Stimulated activated CD8-positive, alpha-beta memory T cell treated with anti-CD3 and anti-CD28 coated beads, Interleukin-12 subunit alpha, Interleukin-12 subunit beta, amount 100 ng/mL, for 1 hour (primary cell): ENCODE data around the gene CNNM3.
"Not testable (repeated sequence)": the region's sequence is repeated elsewhere in the genome, so short reads cannot be mapped to it uniquely, and the experiment has no call there.

Experiments used
- DNase-seq: peaks from one replicate; pipeline ENCODE4 v3.0.0-alpha.2; 2020; ENCODE audit warnings: low read depth

CNNM3 gene

DNA sequence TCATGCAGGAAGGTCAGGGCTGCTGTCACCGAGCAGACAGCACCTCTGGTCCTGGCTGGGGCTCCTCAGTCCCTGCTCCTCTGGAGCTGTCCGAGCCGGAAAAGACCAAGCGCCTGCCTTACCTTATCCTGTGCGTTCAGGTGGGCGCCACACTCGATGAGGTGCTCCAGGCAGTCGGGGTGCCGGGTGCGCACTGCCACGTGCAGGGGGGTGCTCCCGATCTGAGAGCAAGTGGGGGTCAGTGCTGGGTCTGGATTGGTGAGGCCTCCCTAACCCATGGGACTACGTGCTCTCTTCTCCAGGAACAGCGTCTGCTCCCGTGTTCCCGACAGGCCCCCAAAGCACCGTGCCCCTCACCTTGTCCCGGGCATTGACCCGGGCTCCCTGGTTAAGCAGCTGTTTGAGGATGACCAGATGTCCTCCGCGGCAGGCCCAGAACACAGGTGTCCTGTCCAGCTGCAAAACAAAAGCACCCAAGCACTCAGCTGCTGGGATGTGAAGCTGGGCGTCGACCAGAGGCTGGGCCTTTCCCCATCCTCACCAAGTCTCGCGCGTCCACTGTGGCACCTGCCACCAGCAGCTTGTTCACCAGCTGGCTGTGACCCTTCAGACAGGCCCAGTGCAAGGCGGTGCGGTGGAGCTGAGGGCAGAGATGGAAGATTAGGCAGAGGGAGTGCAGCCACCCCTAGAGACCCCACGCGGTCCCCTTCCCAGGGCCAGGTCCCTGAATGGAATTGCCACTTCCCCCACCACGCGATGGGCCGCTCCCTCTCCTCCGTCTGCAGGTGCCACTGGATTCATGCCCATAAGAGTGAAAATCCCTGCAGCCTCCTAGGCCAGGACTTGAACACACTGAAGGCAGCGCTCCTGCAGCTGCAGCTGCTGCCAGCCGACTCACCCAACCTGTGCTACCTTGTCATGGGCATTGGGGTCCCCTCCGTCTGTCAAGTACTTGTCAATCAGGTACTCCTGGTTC lies 24.1 kb downstream of the CNNM3 start:
- no peak for DNase-seq

- no peak for DNase-seq
Measured at GRCh38 chr2:96841701-96842495, 25.8 kb downstream of the CNNM3 start.

- DNase-seq = no peak
Measured at GRCh38 chr2:96842600-96842999, 26.5 kb downstream of the CNNM3 start.

- DNase-seq = no peak
Measured at GRCh38 chr2:96843538-96844268, 27.6 kb downstream of the CNNM3 start, which contains the start of gene ANKRD23. Gene ANKRD23 (minus strand): TSS chr2:96844021. CDS start chr2:96843992, 29 bp downstream.

- DNase-seq = no peak
Measured at GRCh38 chr2:96844405-96844808, 28.3 kb downstream of the CNNM3 start.

- DNase-seq = no peak
Measured at GRCh38 chr2:96846825-96847224, 30.8 kb downstream of the CNNM3 start.

- DNase-seq = no peak
Measured at GRCh38 chr2:96847586-96847985, 31.5 kb downstream of the CNNM3 start.

GRCh38 chr2:96848264-96848663 lies 32.2 kb downstream of the CNNM3 start:
- DNase-seq = no peak

- DNase-seq = no peak
Measured at GRCh38 chr2:96852667-96853066, 36.6 kb downstream of the CNNM3 start.

DNA sequence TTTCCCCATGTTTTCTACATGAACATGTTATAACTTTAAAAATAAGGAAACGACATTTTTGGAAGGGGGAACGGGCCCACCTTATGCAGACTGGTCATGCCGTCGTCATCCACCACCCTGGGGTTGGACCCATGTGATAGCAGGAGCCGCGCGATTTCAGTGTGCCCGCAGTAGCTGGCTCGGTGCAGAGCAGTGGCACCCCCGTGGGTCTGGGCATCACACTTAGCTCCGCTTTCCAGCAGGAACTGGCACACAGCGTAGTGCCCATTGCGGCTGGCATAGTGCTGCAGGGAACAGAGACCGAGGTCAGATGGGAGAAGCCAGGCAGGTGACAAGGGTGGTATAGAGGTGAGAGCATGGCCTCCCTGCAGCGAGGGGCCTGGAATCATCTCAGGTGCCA lies 37.3 kb downstream of the CNNM3 start:
- DNase-seq = no peak

DNA sequence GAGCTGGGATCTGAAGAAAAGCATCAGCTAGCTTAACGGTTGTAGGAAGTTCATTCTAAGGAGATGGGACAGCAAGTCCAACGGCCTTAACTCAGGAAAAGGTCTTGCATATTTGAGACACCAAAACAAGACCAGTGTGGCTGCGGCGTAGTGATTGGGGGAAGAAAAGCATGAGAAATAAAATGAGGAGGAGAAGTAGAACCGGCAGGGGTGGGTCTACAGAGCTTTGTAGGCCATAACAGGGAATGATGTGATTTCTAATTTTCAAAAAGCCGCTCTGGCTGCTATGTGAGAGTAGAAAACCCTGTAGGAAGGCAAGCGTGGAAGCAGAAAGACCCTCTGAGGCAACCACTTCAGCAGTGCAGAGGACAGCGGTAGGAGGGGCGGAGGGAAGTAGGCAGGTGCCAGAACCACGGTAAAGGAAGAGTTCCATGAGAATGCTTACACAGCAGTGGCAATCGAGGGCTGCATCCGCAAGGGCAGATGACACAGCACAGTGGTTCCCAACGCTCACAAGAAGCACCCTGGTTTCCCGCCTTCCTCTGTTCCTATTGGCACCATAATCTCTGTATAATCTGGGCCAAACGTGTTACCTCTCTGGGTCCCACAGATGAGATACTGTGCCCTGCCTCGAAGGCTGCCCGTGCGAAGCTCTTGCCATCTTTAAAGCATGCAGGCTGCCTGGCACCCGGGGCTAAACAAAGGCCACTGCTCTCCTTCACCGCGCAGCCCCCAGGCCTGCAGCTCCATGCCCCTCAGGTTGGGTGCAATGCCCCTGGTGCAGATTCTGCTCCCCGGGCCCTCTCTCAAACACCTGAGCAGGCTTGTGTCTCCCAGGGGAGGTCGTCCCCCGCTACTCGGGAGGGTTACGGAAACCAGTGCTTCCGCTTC lies 41.0 kb downstream of the CNNM3 start:
- DNase-seq = no peak

DNA sequence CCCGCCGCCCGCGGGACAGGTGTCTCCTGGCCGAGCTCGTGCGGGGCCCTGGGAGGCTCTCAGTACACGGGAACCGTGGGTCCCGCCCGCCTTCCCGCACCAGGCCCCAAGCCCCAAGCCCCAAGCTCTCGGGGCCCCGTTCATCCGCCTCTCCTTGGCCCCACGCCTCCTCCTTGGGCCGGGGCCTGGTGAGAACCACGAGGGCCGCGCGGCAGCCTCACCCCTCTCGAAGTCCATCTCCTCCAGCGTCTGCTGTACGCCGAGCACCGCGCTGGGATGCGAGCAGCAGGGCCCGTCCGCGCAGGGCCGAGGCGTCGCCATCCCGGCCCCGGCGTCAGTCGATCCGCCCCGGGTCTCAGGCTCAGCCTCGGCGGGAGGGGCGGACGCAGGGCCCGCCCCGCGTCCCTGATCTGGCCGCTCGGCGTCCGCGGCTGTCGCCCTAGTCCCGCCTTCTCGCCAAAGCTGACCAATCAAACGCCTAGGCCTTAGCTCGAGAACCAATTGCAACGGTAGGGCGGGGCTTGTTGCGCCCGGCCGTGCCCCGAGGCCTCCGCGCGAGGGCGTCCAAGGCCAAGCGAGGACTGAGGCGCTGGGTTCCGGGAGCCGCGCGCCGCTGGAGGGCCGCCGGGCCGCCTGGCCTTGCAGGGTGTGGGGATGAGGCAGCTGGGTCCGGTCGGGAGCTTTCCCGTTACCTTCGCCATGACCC lies 41.8 kb downstream of the CNNM3 start, which contains the start of gene ANKRD39:
ANKRD39 (minus strand) TSS at position 350 of the 706 bp plus-strand sequence; CDS start at position 321, 29 bp downstream.
- peak; percentile 93 for DNase-seq

DNA sequence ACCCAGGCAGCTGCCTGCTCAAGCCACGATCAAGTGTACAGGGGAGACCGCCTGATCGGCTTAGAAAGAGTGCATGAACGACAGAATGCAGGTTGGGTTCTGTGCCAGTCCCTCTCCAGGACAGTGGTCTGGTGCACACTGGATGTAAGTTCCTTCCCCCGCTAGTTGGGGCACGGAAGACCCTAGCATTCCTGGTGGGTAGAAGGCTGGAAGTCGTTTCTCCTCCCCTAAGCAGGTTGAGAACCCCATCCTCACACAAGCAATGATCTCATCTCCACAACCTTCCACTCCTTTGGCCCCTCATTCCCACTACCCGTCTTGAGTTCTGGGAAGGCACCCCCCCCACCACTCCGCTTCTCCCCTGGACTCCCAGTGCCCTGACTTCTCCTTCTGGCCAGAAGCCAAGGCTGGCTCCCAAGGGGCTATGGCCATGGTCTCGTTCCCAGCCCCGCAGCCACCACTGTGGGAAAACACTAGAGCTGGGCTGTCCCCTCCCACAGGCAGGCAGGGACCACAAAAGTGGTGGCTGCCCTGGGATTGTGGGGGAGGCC lies 43.1 kb downstream of the CNNM3 start:
- no peak for DNase-seq

DNA sequence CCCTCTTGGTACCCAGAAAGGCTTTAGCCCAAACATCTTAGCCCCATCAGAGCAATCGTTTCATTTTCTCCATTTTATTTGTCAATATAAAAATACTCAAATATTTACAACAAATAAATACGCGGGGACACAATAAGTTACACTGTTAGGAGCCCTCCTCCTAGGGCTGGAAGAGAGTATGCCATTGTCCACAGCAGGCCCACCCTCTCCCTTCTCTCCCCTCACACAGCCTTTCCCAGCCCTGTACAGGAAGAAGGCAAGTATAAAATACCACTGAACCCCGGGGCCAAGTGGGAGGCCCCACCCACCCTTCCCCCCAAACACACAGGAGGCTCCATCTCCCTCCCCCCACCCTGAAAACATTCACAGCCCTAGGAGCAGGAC lies 43.6 kb downstream of the CNNM3 start:
- no peak for DNase-seq

GRCh38 chr2:96860065-96861029 lies 44.3 kb downstream of the CNNM3 start:
- no peak for DNase-seq

- DNase-seq = no peak
Measured at GRCh38 chr2:96861074-96861473, 45.0 kb downstream of the CNNM3 start.

DNA sequence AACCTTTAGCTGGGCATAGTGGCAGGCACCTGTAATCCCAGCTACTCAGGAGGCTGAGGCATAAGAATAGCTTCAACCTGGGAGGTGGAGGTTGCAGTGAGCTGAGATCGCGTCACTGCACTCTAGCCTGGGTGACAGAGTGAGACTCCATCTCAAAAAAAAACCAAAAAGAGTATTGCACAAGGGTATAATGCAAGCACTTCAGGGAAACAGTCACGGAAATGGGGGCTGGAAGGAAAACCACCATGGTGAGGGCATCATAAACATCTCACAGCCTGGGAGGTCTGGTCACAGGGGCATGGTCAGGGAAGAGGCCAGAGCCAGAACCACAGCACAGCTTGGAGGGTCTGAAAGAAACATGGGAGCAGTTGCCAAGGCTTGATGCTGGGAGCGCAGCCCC lies 47.0 kb downstream of the CNNM3 start:
- not testable (repeated sequence) for DNase-seq

DNA sequence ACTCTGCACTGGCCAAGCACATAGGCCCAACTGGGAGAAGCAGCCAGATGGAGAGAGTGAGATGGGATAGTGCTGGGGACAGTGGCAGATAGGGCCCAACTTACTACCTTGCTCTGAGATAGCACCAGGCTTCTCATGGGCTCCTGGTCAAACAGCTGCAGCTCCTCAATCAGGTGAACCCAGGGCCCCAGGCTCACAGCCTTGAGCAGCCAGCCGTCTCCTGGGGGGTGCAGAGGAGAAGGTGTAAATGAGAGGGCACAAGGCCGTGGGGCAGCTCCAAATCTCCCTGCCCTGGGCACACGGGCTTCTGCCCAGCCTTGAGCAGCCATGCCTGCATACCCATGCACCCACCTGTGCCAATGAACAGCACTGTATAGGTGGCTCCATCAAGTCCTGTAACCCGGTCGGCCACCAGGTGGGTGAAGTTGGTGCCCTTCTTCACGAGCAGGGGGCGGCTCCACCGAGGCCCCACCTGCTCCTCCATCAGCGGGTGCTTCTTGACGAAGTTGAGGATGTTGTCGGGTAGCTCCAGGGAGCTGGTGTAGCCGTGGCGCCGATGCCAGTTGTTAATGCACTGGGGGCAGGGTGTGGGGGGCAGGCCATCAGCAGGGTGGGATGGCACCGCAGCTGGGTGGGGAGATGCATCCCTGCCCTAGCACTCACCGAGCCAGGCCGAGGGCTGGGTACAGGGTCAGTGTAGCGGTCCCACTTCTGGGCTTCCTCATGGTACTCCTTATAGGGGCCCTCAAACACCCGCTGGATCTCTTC lies 47.7 kb downstream of the CNNM3 start:
- DNase-seq = no peak
